RWPE2 (cell line): ENCODE data around the gene LETMD1.

ENCODE experiments used
- ATAC-seq: fragments of 200-7000 bp; cut with Tn5 transposase; 3 replicates; pipeline ENCODE4 v1.9.1; 2021; ENCODE audit warnings: low read depth
- DNase-seq: peaks from one replicate; pipeline ENCODE4 v3.0.0-alpha.2; 2020; ENCODE audit warnings: low spot score
- H3K27ac ChIP-seq: fragments of 450-650 bp; 2 replicates; pipeline ENCODE4 v1.5.1; 2017; ENCODE audit warnings: mild to moderate bottlenecking; ENCODE audit not compliant: poor library complexity, severe bottlenecking
- H3K27me3 ChIP-seq: fragments of 250-450 bp; sonication (Bioruptor Pico); 2 replicates; pipeline ENCODE4 v1.5.1; 2021; ENCODE audit warnings: mild to moderate bottlenecking, moderate library complexity; ENCODE audit not compliant: insufficient read depth, poor library complexity, severe bottlenecking
- H3K36me3 ChIP-seq: fragments of 250-450 bp; sonication (Bioruptor Pico); 2 replicates; pipeline ENCODE4 v1.5.1; 2020; ENCODE audit warnings: low read depth, mild to moderate bottlenecking, moderate library complexity
- H3K4me1 ChIP-seq: fragments of 250-450 bp; sonication (Bioruptor Pico); 2 replicates; pipeline ENCODE4 v1.5.1; 2021; ENCODE audit warnings: mild to moderate bottlenecking, moderate library complexity; ENCODE audit not compliant: insufficient read depth, poor library complexity, severe bottlenecking
- H3K4me3 ChIP-seq: fragments of 250-450 bp; sonication (Bioruptor Pico); 2 replicates; pipeline ENCODE4 v1.5.1; 2021; ENCODE audit warnings: mild to moderate bottlenecking, moderate library complexity; ENCODE audit not compliant: severe bottlenecking
- H3K9me3 ChIP-seq: fragments of 250-450 bp; sonication (Bioruptor Pico); 2 replicates; pipeline ENCODE4 v1.5.1; 2021; ENCODE audit warnings: mild to moderate bottlenecking, moderate library complexity; ENCODE audit not compliant: severe bottlenecking
- CTCF ChIP-seq: fragments of 450-650 bp; IDR thresholded peaks from one replicate; pipeline ENCODE4 v1.5.1; 2017; ENCODE audit warnings: mild to moderate bottlenecking, moderate library complexity; ENCODE audit not compliant: poor library complexity, severe bottlenecking

Gene LETMD1

GRCh38 chr12:51023625-51024382 is 24.3 kb upstream of the LETMD1 start:
- peaks cover 6% of the 10 kb centered on the region; the same call in 1 of the 2 replicates for H3K36me3 ChIP-seq

DNA sequence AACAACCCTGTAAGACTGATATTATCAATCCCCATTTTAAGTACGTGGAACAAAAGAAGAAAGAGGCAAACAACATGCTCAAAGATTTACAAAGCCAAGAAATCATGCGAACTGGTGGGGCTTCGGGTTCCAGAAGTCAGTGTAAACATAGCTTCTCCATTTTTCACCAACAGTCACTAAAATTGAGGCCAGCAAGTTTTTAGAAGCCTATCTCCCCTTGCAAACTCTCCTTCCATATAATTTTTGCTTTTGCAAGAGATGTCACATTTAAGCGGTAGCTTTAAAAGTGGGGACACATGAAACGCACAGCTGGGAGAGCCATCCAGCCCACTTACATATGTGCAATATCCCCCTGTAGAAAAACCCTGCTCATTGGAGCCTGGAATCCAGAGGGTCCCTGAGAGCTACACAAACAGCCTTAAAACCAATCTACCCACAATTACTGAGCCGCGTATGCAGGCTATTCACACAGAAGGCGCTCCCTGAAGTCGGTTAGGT is 22.7 kb upstream of the LETMD1 start:
- Histone ChIP-seq H3K36me3 (peaks cover 6% of the 10 kb centered on the region; the same call in 1 of the 2 replicates), H3K4me1 (peaks cover 13% of the 10 kb centered on the region), H3K27me3 (no peaks in the 10 kb centered on the region), H3K4me3 (peak overlapping the region; percentile 80), H3K9me3 (no peaks in the 10 kb centered on the region), H3K27ac (peak overlapping the region; percentile 80)
- no peak for TF ChIP-seq CTCF
- ATAC-seq (no peak; the same call in 2 of the 3 replicates), DNase-seq (no peak)

More at GRCh38 chr12:51023625-51024382, 24.3 kb upstream of the LETMD1 start:
- H3K27ac ChIP-seq = peak overlapping the region; percentile 80
- H3K27me3 ChIP-seq = no peaks in the 10 kb centered on the region
- ATAC-seq (no peak), DNase-seq (no peak)
- H3K9me3 ChIP-seq = no peaks in the 10 kb centered on the region
- no peak for TF ChIP-seq CTCF
- peaks cover 9% of the 10 kb centered on the region for H3K4me1 ChIP-seq
- peak overlapping the region; percentile 80 for H3K4me3 ChIP-seq

GRCh38 chr12:51025836-51026638 is 22.1 kb upstream of the LETMD1 start, which contains the start of gene SLC11A2:
TSS of gene SLC11A2 (minus strand) at chr12:51026384. CDS start at chr12:51010728, 15,656 bp downstream.
- Histone ChIP-seq H3K4me1 (peaks cover 13% of the 10 kb centered on the region), H3K4me3 (peak within 1 kb of the TSS; percentile 80), H3K27ac (peak within 1 kb of the TSS; percentile 80), H3K27me3 (no peaks in the 10 kb centered on the region), H3K9me3 (no peaks in the 10 kb centered on the region), H3K36me3 (peaks cover 6% of the 10 kb centered on the region; the same call in 1 of the 2 replicates)
- DNase-seq (peak; percentile 95), ATAC-seq (peak; percentile 85)
- TF ChIP-seq CTCF = no peak

DNA sequence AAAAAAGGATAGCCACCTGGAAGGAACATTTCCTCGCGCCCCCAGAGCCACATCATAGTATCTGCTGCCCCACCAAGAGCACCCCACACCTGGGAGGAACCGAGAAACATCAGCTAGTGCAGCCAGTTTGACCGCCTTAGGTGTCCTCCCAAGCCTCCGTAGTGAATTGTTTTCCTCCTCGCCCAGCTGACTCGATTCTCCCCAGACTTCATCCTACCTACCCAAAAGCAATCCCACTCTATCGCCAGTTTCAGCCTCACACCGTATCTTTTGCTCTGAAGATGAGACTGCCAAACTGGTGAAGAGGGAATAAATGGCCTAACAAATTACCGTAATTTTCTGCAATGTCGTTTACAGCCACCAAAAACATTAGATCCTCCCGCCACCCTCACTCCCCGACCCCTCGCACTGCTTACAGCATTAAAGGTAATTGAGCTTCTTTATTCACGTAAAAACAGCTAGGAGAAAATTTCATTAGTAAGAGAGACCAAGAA is 20.7 kb upstream of the LETMD1 start:
- no peak for TF ChIP-seq CTCF
- peaks cover 6% of the 10 kb centered on the region; the same call in 1 of the 2 replicates for H3K36me3 ChIP-seq
- peaks cover 13% of the 10 kb centered on the region for H3K4me1 ChIP-seq
- no peak overlapping the region for H3K27ac ChIP-seq
- ATAC-seq (no peak), DNase-seq (no peak)
- no peaks in the 10 kb centered on the region for H3K27me3 ChIP-seq
- no peaks in the 10 kb centered on the region for H3K9me3 ChIP-seq
- H3K4me3 ChIP-seq = no peak overlapping the region
